IMR-90 (cell line): Measurements from ENCODE around the gene PXK.
"Not testable (repeated sequence)": the region's sequence is repeated elsewhere in the genome, so short reads cannot be mapped to it uniquely, and the experiment has no call there.

Experiments used
- CEBPB ChIP-seq: IDR thresholded peaks from 2 replicates; pipeline ENCODE4 v1.6.1; 2012; ENCODE audit warnings: low read depth, low read length, improper control_type of control experiment
- FOS ChIP-seq: fragments of 150-350 bp; IDR thresholded peaks from 2 replicates; pipeline ENCODE4 v1.6.1; 2016; ENCODE audit warnings: low read depth, low read length
- MAZ ChIP-seq: IDR thresholded peaks from 2 replicates; pipeline ENCODE4 v1.6.1; 2012; ENCODE audit warnings: low read depth, mild to moderate bottlenecking, low read length, improper control_type of control experiment, moderate library complexity, borderline replicate concordance
- POLR2A ChIP-seq: IDR thresholded peaks from 2 replicates; pipeline ENCODE4 v1.6.1; 2012; ENCODE audit warnings: mild to moderate bottlenecking, low read depth, low read length
- RAD21 ChIP-seq: IDR thresholded peaks from 2 replicates; pipeline ENCODE4 v1.6.1; 2012; ENCODE audit warnings: low read length, improper control_type of control experiment
- RCOR1 ChIP-seq: IDR thresholded peaks from 2 replicates; pipeline ENCODE4 v1.6.1; 2012; ENCODE audit warnings: mild to moderate bottlenecking, low read length, improper control_type of control experiment; ENCODE audit not compliant: insufficient replicate concordance
- SMC3 ChIP-seq: fragments of 150-350 bp; IDR thresholded peaks from 2 replicates; pipeline ENCODE4 v1.6.1; 2016; ENCODE audit warnings: low read depth, mild to moderate bottlenecking, antibody characterized with exemption, low read length, moderate library complexity
- TF ChIP-seq, protein P1 (sequence below): conservative IDR thresholded peaks from 2 replicates; pipeline ENCODE4 v1.5.1; 2012; ENCODE audit warnings: mild to moderate bottlenecking, low read depth, low read length, improper control_type of control experiment
- TF ChIP-seq, protein P2 (sequence below): fragments of 150-350 bp; IDR thresholded peaks from 2 replicates; pipeline ENCODE4 v1.6.1; 2016; ENCODE audit warnings: low read depth, mild to moderate bottlenecking, low read length, moderate library complexity, borderline replicate concordance

DNA sequence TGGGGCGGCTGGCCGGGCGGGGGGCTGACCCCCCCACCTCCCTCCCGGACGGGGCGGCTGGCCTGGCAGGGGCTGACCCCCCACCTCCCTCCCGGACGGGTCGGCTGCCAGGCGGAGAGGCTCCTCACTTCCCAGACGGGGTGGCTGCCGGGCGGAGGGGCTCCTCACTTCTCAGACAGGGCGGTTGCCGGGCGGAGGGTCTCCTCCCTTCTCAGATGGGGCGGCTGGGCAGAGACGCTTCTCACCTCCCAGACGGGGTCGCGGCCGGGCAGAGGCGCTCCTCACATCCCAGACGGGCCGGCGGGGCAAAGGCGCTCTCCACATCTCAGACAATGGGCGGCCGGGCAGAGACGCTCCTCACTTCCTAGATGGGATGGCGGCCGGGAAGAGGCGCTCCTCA, 42.2 kb upstream of the PXK start:
- TF ChIP-seq, protein P1, sequence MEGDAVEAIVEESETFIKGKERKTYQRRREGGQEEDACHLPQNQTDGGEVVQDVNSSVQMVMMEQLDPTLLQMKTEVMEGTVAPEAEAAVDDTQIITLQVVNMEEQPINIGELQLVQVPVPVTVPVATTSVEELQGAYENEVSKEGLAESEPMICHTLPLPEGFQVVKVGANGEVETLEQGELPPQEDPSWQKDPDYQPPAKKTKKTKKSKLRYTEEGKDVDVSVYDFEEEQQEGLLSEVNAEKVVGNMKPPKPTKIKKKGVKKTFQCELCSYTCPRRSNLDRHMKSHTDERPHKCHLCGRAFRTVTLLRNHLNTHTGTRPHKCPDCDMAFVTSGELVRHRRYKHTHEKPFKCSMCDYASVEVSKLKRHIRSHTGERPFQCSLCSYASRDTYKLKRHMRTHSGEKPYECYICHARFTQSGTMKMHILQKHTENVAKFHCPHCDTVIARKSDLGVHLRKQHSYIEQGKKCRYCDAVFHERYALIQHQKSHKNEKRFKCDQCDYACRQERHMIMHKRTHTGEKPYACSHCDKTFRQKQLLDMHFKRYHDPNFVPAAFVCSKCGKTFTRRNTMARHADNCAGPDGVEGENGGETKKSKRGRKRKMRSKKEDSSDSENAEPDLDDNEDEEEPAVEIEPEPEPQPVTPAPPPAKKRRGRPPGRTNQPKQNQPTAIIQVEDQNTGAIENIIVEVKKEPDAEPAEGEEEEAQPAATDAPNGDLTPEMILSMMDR: not testable (repeated sequence)
- TF ChIP-seq SMC3, RAD21, FOS, MAZ, POLR2A, RCOR1, CEBPB: not testable (repeated sequence)
- TF ChIP-seq, protein P2, sequence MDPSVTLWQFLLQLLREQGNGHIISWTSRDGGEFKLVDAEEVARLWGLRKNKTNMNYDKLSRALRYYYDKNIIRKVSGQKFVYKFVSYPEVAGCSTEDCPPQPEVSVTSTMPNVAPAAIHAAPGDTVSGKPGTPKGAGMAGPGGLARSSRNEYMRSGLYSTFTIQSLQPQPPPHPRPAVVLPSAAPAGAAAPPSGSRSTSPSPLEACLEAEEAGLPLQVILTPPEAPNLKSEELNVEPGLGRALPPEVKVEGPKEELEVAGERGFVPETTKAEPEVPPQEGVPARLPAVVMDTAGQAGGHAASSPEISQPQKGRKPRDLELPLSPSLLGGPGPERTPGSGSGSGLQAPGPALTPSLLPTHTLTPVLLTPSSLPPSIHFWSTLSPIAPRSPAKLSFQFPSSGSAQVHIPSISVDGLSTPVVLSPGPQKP: not testable (repeated sequence)
